NCI-H345 (cell line): ENCODE measurements around the gene NBEAL2.

Experiments
- DNase-seq: peaks from one replicate; lab custom pipeline; 2025; lab: John Stamatoyannopoulos, UW

The NBEAL2 gene

DNA sequence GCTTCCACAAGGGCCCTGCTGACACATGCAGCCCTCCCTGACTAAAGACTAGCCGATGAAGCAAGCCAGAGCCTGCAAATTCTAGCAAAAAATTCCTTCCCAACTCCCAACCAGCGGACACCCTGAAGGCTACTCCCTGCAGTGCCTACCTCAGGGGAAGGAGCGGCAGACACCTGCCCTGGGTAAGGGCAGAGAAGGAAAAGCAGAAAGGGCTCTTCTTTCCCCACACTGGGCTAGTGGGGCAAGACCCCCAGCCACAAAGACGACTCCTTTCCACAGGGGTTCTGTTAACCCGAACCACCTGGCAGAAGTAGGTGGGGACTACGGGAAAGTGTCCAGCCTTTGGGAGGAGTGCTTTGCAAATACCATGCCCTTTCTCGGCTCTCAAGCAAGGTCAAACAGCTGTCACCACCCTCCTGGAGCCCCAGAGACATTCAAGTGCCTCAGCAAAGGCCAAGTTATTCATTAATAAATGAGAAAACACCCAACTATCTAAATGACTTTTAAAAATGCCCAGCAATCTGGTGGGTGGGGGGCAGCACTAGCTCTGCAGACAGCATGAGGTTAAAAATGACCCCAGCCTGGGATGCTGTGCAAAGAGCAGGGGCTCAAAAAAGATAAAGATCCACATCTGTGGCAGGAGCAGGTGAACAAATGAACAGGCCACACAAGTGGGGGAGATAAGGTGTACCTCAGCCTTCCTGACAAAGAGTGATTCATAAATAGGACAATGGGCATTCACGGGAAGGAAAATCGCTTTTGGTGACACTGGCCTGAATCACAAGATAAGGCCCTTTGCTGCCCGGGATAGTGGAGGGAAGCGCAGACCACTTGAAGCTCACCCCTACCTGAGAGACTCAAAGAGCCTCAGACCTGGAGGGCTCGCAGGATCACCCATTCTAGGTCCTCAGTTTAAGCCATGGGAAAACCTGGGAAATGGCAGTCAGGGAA, 36.0 kb upstream of the NBEAL2 start:
- DNase-seq, result no peak

DNA sequence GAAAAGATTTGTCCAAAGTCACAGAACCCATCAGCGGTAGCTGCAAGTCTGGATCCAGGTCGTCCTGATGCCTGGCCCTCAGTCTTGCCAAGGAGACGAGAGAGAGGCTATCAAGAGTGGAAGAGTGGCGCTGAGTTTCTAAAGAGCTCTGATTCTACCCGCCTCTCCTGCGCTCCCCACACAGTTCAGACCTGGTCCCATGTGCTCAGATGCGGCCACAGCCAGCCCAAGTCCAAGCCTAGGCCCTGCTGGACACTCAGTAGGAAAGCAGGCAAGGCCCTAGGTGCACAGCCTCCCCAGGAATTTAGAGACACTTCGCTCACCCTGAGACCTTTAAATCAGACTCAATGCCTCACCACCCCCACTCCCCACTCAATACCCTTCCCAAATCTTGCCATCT, 35.3 kb upstream of the NBEAL2 start:
- DNase-seq, result no peak

GRCh38 chr3:46946416-46946815, 33.0 kb upstream of the NBEAL2 start:
- DNase-seq, result no peak

DNA sequence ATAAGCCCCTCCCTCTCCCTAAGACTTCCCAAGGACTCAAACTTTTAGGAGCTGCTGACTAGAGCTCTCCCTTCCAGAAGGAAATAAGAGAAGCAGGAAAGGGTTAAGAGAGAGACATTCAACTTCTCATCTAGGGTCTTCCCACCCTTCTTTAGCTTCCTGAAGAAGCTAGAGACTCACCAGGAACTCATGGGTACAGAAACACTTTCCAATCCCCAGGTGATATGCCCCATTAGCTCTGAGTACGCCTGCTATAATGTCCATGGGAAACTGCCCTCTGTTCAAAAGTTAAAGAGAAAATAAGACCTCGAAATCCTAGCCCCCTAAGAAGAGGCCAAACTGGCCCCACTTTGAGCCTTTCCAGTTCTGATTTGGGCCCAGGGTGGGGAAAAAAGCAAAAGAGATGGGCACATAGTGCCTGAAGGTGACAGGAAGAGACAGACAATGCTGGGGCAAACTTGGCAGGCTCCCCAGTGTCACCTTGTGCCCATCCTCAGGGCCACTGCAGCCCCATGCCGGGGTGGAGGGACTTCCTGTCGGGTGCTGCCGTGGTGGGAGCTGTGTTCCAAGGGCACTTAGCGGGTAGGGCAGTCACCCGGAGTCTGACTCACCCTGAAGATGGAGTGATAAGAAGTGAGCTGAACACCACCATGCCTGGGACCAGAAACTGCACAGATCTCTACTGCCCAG, 32.5 kb upstream of the NBEAL2 start:
- DNase-seq, result no peak

GRCh38 chr3:46947546-46947901, 31.9 kb upstream of the NBEAL2 start:
- no peak for DNase-seq

- peak; percentile 11 for DNase-seq
Observed at GRCh38 chr3:46947981-46948791, 31.3 kb upstream of the NBEAL2 start.

DNA sequence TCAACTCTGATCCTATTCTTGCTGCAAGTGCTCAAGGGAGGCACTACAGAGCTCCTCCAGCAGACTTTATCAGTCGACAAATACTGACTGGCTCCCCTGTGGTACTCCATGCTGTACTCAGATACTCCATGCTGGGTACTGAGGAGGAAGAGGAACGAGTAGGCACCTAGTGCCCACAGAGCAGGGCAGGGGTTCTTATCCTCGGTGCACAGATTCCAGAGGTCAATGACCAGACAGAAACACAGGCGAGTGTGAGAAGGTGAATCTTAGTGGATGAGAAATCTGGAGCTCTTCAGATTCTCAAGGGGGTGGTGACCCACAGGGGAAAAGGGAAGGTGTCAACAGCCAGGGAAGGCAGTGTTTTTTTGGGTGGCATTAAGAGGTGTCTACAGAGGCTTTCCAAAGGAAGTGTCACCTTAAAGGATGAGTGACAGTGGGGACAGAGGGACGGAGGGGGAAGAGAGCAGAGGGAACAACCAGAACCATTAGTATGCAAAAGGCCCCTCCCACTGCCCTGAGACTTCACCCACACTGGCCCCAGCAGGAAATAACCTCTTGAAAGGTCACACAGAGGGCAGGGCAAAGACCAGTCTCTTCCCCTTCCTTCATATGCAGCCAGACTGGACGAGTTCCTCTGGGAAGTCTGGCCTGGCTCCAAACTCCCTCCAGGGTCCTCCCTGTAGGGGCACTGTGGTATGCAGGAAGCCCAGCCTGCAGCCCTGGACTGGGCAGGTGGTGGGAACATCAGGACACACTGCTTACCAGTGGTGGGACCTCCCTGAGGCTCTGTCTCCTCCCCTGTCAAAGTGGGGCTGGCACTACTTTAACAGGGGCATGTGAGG, 30.4 kb upstream of the NBEAL2 start:
- no peak for DNase-seq

GRCh38 chr3:46950177-46950576, 29.3 kb upstream of the NBEAL2 start:
- no peak for DNase-seq

GRCh38 chr3:46950650-46951241, 28.7 kb upstream of the NBEAL2 start:
- no peak for DNase-seq

DNA sequence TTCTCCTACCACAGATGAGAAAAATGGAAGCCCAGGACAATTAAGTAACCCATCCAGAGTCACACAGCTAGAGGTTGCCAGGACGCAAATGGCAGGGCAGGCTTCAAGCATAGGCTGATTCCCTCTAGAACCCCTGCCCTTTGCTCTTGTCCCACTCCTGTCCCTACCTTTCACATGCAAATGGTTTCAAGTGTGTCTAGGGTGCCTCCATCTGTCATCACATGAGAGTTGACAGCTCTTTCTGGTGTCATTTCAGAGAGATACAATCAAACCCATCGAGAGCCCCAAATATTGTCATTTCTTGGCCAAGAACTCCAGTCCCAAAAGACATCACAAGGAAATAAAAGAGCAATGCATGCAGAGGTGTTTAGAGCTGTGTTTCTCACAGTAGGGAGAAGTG, 26.7 kb upstream of the NBEAL2 start:
- DNase-seq, result no peak

DNA sequence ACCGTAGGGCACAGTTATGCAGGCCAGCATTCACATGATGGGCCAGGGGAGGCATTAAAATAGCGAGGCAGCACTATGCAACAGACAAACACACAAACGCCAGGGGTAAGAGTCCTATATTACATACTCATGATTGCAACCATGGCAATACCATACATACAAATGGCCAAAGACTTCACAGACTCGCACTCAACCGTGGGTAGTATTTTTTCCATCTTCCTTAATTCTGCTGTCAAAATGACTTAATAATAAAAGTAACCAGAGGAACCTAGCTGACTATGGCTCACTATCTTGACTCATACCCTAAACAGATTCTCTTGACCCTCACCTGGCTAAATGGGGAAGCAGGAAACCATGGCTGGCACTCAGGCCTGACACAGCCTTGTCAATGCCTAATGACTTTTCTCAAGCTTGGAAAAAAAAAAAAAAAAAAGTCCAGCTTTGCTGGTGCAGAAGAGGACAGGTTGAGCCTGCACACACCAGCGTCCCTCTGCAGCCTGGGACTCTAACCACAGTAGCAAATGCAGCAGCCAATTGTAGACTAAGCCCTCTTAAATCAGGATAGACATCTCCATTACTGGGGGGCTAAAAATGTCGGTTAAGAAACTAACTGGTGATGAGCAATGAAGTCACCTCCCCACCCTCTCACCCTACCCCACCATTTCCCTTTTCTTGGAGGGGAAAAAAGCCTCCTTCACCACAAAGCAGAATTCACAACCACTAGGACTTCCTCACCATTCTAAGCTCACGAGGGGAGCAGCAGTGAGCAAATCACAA, 26.0 kb upstream of the NBEAL2 start:
- DNase-seq, result no peak

DNA sequence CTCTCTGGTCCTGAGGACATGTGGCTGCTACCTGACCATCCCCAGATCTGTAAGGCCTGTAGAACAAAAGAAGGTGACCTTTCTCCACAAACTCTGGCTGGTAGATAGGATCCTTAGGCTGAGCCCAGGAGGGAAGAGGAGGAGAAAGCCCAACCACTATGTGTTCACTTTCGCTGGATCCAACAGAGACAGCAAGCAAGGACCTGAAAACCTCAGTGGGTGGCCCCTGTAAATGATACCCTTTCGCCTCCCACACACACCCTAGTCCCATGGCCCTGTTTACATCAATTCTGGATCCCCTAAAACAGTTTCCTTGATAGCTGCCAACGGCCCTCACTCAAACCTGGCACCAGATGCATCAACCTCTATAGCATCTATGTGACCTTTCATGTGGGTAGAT, 25.3 kb upstream of the NBEAL2 start:
- DNase-seq, result peak; percentile 55

DNA sequence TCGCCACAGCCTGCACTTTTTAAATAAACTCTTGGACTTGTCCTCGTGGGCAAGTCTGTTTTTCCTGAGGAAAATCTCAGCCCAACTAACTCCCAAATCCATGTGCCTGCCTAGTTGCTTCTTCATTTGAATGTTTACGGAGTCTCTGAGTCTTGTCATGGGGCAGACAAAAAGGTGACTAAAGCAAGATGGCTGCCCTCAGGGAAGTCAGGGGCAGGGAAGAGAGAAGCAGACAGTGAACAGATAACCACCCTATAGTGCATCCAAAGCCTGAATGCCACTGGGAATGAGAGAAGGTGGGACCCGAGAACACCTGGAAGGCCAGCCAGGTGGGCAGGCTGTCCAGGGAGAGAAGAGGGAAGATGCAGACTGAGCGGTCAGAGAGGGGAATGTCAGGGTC, 24.3 kb upstream of the NBEAL2 start:
- DNase-seq, result no peak

DNA sequence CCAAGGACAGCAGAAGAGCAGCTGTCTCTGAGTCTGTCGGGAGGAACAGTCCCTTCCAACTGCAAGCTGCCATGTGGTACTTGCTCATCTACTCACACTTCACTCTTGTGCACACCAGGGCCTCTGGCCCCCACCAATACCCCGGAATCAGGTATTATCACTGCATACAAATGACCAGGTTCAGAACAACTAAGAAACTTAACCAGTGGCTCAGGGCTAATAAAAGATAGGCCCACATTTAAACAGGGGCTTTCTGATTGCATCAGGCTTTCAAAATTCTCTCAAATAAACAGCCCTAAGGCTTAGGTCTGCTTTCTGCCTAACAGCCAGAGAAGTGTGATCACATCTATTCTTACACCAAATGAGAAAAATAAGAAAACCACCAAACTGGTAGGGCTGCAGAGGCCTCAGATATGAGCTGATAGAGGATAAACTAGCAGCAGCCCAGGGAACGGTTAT, 23.6 kb upstream of the NBEAL2 start:
- DNase-seq, result no peak

- no peak for DNase-seq
Observed at GRCh38 chr3:46957092-46957820, 22.2 kb upstream of the NBEAL2 start.

DNA sequence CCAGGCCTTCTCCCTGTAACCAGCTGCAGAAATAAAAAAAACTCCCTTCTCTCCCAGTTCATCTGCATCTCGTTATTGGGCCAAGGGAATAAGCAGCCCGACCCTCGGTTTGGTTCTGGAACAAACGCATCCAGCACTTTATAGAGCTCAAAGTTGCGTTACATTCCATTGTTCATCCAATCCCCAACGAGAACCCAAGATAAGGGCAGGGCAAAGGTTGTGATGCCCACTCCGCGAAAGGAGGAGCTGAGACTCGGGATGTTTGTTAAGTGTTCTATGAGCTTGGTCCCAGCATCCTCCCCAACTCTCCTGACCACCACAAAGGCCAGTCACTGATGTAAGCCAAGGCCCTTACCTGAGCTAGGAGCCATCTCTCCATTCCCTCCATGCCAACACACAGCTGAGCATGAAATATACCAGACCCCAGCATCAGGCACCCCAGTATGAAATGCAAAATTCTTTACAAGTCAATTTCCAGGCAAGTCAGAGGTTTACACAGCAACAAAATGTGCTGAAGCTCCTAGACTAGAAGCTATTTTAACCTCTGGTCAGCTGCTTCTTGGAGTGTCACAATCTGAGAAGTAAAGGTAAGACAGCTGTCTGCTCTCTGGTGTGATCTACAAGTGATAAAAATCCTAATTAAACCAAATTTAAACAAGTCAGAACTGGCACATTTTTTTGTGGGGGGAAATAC, 20.9 kb upstream of the NBEAL2 start:
- no peak for DNase-seq

GRCh38 chr3:46959161-46959511, 20.3 kb upstream of the NBEAL2 start:
- no peak for DNase-seq

DNA sequence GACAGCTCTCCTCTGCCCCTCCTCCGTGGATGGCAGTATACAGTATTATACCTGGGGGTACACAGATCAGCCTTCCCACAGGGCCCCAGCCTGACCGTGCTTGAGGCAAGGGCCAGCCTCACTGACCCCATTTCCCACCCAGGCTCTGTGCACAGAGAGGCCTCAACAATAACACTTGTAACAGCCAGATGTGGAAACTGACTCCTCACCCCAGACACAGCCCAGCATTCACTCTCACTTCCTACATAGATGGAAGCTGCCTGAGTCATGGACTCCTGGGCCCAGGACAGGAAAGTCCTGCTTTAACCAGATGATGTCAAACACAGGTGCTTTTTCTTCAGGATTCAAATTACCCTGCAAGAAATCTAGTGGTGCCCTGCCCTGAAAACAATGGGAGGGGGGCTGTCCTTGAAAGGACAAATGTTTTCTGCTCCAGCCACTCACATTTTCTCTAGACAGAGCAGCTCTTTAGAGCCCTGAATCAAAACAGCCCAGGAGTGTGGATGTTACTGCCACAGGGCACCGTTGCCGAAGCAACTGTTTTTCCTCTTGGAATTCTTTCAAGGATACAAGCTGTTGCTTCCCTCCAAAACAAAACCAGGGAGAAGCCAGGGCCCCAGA, 19.3 kb upstream of the NBEAL2 start:
- no peak for DNase-seq

DNA sequence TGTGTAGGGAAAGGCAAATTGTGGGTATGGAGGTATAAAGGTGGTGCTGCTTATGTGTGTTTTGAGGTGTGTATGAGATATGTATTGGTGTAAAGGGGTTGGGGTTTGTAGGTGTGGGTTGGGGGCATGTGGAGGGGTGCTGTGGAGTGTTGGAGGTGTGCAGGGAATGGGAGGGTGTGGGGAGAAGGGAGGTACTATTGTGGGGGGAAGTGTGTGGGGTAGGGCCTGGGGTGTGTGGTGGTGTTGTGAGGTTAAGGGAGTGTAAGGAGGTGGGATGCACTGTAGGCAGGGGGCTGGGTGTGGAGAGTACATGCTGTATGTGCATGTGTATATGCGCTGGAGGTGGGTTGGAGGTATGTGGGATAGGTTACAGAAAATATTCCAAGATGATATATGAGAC, 18.6 kb upstream of the NBEAL2 start:
- no peak for DNase-seq
